Stimulated activated CD8-positive, alpha-beta memory T cell treated with anti-CD3 and anti-CD28 coated beads, Interleukin-4, amount 100 ng/mL, for 4 hours (primary cell): ENCODE measurements around the gene NRXN3.
"Not testable (repeated sequence)": the region's sequence is repeated elsewhere in the genome, so short reads cannot be mapped to it uniquely, and the experiment has no call there.

Experiments
- DNase-seq, 2 donors: peaks; one replicate each; pipeline ENCODE4 v3.0.0-alpha.2; 2020; ENCODE audit warnings: low read depth in 2 of 2, low spot score in 1 of 2

Gene NRXN3

DNA sequence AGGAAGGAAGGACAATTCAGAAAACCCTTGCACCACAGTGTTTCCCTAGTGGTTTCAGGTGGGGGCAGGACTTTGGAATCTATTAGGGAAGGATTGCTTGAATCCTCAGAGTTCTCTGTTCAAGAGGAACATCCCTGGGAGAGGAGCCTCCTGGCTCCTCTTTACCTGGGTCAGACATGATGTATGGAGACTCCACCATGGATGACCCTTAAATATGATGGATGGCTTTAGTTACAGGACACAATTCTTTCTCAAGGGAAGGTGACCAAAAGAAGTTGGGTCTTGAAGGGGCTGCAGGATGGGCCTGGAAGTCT lies 396.6 kb downstream of the NRXN3 start:
- DNase-seq = no peak

DNA sequence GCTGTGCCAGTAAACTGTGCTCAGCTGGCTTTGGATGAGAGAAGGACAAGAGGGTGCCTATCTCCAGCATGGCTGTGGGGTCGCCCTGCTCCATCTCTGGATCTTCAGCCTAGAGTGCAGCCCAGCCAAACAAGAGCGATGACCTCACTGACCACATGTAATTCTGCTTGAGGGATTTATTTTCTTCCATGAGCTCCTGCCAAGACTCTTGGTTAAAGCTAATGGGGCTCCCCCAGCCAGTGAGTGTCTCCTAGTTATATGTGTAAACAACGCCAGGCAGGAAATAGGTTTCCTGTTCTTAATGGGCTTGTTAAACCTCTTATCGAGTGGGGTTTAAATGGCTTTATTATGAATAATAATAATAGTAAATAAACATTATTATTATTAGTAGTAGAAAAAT lies 397.2 kb downstream of the NRXN3 start:
- DNase-seq = no peak

DNA sequence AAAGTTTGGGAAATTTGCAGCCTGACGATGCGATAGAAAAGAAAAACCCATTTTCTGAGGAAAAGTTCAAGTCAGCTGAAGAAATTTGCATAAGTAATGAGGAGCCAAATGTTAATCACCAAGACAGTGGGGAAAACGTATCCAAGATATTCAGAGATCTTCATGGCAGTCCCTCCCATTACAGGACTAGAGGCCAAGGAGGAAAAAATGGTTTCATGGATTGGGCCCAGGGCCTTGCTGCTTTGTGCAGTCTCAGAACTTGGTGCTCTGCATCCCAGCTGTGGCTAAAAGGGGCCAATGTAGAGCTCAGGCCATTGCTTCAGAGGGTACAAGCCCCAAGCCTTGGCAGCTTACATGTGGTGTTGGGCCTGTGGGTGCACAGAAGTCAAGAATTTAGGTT lies 403.6 kb downstream of the NRXN3 start:
- DNase-seq = not testable (repeated sequence)

DNA sequence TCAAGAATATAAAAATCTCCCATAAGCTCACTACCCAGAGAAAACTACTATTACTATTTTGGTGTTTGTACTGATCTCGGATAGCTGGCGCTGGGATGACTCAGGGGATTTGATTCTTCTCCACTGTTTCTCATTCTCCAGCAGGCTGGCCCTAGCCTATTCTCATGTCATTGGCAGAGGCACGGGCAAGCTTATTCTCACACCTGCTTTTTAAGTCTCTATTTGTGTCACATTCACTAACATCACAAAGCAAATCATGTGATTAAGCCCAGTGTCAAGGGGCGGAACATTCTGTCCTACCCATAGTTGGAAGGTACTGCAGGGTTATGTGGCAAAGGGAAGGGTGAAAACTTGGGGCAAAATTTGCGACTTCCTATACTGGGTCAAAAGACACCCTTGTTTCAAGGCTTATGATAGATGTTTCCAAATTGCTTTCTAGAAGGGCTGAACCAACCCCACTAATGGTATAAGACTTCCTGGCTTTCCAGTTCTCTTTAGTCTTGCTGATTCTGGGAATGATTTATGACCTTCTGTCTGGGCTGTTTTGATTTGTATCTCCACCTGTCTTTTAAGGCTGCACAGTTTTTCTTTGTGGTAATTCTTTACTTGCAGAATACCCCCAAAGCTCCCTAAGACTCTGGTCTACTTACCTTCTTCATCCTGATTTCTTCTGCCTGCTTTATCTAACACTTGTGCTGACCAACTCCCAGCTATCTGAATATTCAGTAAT lies 406.4 kb downstream of the NRXN3 start:
- no peak for DNase-seq

DNA sequence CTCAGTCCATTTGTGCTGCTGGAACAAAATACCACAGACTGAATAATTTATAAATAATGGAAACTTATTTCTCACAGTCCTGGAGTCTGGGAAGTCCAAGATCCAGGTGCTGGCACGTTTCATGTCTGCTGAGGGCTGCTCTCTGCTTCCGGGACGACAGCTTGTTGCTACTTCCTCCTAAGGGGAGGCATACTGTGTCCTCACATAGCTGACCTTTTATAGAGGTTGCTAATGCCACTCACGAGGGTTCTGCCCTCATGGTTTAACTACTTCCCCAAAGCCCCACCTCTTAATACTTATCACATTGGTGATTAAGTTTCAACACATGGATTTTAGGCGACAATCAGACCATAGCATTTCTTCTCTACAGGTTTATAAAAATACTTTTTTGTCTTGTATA lies 411.1 kb downstream of the NRXN3 start:
- no peak for DNase-seq

DNA sequence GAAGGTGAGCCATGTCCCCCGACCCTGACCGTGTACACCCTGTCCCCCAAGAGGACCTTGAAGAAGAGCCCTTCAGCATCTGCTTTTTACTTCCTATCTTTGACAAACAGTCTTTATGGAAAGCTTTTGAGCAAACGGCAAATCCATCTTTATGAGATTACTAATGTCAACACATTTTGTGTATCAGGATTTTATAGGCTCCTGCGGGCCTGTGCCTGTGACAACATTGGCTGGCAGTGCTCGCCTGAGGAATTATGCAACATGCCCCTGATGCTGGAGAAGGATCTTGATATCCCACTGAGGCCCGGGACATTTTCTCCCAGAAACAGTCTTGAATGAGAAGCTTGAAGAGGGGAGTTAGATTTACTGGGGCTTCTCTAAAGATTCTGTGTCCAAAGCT lies 416.5 kb downstream of the NRXN3 start:
- DNase-seq = no peak

DNA sequence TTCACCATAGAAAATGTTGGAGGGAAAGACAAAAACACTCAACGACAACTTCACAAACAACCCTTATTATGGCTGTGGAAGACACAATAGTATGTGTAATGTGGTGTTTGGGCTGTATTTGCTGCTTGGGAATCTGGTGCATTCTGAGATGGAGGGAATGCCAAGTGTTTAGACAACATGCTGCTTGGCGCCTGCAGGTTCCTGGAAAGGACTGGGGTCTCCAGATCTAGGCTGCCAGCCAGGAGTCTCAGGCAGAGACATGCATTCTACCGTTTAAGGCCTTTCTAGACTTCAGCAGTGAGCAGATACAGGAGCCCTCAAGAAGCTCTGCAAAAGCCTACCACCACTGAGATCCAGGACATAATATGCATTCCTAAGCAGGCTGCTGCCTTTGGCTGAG lies 418.7 kb downstream of the NRXN3 start:
- no peak for DNase-seq

DNA sequence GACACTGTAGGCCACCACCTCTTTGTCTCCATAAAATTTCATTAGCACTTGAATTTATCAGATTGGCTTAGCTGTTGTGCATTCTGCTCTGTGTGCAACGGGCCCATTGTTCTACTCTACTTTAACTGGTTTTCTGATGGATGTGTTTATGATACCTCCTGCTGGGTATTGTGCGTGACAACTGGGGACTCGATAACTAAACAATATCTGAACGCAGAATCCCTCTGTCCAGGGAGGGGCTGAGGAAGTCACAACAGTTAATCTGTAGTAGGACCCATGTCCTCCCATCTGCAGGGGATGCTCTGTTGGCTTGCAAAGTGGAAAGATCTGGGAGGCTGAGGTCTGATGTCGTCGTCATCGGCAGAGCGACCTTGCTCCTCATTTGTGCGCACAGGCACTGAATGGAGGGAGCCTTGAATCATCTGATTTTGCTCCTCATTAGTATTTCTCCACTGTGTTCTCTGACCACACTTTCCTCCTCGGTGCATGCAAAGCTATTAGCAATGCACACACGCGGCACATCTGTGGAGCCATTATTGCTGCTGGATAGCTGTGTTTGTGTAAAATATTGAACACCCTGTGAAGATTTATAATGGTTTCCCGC lies 422.5 kb downstream of the NRXN3 start:
- no peak for DNase-seq

DNA sequence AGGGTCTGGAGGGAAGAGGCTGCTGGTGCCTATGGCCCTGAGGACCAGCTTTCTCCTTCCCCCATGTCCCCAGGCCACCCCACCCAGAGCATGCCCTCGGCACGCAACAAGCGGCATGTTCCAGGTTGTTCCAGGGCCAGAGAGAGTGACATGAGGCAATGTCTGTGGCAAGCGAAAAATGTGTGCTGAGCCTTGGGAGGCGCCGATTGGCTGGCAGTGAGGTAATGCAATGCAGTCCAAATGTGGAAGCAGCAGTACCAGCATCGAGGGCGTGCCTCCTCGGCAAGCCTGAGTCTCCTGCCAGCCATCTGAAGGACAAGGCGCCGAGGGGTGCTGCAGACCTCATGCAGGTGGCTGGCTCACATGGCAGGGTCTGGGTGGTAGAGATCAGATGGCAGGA lies 423.8 kb downstream of the NRXN3 start:
- no peak for DNase-seq

DNA sequence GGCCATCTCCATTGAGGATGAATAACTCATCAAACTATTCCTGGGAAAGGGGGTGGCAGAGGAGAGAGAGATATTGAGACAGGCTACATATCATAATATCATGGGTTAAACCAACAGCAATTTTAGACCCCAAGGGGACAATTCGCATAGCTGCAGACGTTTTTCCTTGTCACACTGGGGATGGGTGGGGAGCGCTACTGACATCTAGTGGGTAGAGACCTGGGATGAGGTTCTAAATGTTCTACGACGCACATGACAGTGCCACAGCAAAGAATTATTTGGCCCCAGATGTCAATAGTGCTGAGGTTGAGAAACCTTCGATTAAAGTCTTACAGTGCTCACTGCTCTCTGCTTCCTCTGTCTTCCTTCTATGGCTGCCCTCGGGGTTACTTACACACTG lies 425.6 kb downstream of the NRXN3 start:
- no peak for DNase-seq

DNA sequence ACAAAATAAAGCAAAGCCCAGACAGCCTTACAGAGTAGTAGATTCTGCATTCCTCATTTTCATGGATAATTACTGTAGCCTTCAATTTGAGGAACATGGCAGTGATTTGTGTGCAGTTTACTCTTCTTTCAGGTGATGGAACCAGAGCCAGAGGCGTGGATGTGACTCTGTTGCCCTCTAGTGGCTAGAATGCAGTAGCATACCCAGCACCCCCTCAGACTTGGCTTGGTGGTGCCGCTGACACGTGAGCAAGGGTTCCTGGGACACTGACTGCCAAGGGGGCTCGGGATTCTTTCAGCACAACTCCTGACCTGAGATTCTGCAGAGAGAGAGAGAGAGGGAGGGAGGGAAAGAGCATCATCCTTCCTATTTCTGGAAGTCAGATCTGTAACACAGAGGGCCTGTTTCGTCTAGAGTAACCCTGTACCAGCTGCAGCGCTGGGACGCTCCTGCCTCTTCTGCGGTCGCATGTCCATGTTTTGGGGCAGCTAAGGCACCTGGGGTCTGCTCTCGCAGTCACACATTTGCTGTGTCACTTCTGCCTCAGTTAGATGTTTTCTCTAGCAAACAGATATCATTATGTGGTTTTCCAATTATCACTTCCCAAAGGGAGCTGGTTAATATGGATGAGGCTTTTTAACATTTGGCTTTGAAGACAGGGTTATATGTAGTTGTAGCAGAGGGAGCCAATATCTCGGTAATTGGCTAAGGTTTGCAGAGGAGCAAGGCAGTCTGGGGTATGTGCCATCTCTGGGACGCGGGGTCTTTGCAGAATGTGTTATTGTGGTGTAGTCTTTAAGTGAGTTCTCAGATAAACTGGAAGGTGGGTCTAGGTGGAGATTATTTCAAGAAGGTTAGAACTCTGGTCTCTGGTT lies 428.1 kb downstream of the NRXN3 start:
- no peak for DNase-seq

DNA sequence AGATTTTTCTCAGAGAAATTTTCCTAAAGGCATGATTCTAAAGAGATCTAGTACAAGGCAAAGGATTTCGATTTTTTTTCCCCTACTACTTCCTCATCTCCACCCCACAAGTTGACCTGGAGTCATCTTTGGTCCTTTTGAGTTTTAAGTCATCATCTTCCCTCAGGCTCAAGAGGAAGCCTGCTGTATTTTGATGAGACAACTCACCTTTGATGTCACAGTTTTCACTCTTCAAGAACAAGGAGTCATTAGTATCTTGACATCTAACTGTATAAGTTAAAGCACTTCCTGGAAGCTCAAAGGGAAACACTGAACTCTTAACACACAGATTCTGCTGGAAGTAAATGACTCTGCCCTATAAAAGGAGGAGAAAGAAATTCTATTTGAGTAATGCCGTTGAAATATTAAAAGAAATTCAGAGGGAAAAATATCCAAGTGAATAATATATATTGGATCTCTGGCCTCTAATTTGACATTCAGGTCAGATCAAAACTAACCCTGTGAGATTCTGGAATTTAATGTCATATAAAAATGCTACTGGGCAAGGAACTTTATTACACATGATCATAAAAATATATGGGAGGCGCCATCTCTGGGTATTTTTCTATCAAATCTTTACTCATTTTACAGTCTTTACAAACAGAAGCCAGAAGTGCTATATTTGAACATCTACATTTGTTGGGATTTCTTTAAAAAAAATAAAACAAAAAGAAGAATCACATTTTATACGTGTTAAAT lies 435.0 kb downstream of the NRXN3 start:
- DNase-seq = no peak

DNA sequence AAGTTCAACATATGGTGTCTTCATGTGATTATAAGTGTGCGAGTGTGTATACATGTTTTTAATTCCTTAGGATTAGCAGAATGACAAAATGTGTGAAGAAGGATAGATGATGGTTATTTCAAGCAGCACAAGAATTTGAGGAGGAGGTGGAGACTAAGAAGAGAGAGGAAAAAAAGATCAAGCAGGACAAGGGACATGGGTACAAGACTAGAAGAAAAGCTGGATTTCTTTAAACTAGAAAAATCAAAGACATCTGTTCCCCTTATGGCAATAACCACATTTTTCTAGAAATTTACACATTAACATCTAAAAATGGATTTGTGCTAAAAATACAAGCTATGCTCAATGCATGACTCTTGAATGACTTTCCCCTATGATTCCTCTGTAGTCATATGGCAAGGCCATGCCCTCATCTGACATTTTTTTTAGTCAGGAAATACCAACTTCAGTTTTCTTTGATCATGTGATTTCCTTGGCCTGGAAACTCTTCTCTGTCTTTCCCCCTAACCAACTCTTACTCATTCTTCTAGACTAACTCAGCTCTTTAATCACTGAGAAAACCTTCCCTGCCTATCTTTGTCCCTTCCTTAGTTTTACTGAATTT lies 435.8 kb downstream of the NRXN3 start:
- DNase-seq = no peak

DNA sequence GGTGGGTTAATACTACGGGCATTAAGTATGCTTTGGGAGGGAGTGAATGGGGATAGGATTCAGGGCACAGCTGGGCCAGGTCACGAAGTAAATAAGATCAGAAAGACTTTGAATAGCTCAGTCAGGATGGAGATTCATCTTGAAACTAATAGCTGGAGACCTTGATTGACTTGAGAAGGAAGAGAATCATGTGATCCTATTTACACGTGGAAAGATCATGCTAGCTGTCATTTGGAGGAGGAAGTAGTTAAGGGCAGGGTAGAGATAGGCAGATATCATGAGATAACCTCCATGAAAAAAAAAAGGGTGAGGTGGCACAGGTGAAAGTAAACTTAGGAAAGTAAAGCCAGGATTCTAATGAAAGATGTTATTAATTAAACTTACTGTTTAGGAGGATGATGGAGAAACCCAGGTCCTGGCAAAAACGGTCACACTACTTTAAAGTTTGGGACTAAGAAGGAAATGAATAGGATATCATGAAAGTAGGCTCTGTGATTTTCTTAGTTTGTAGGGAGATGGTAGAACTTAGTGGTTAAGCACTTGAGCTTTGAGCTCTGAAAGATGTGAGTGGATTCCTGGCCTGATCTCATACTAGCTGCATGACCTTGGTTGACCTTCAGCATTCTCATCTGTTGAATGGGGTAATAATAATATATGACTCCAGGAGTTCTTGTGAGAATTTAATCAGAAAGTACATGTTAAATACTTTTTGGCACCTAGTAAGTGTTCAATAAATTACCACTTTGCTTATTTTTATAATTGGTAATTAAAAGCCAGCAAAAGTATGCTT lies 439.0 kb downstream of the NRXN3 start:
- DNase-seq = no peak

DNA sequence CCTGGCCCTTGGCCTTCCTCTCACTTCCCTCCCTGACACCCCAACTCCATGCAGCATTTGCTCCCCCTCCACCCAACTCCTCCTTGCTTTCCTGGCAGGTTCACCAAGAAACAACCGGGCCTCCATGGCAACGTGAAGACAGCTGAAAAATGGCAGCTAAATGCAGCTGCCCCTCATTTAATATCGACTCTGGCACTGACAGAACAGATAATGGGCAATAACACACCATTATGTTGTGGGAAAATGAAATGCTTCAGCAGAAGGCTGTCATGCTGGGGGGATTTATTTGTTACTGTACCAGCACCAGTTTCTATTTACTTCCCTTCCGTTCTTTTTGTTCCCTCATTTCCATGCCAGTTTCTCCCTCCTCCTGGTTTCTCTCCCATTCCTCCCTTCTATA lies 440.8 kb downstream of the NRXN3 start:
- DNase-seq = no peak

DNA sequence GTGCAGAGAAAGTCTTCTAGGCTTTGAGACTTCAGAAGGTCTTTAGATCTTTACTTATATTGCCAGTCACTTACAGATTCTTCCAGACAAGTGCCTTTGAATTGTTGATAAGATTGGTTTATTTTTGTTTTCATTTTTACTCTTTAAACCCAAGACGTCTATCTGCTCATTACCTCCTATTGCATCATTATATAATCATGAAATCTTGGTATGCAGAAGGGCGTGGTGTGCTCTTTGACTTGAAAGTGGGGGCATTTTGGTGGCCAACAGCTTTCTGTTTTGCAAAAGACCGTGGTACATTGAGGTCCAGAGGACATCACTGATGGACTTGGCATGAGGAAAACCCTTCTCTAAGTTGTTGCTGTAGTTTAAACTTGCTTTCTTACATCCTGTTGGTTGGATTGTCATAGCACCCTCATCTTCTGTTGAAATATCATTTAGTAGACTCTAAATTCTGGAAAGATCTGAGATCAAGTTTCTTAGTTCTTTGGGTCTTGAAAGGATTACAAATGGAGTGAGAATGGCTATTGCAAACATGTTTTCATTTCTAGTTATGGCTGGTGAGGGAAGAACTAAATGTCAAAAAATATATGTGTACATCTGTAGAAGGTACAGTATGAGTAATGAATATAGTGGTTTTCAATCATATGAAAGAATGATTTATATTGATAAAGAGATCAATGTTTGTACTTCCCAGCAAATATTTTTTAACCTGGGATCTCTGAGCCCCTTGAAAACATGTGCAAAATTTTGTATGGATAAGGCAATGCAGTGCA lies 441.8 kb downstream of the NRXN3 start:
- DNase-seq = no peak

DNA sequence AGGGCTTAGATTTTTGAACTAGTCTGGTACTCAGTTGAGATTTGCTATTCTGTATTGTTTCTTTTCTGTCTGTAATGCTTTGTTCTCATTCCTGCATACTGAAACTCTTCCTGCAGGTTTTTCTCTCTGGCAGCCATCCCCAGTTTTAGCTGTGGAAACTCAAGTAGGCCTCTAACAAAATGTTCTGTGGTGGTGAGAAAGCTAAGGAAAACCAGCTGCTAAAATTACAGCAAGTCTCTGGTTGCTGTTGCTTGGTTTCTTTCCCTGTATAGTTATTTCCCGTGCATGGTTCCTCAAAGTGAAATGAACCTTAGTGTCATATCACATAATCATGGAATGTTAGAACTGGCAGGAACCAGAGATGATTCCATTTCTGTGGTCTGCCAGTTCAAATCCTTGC lies 442.5 kb downstream of the NRXN3 start:
- DNase-seq = no peak

DNA sequence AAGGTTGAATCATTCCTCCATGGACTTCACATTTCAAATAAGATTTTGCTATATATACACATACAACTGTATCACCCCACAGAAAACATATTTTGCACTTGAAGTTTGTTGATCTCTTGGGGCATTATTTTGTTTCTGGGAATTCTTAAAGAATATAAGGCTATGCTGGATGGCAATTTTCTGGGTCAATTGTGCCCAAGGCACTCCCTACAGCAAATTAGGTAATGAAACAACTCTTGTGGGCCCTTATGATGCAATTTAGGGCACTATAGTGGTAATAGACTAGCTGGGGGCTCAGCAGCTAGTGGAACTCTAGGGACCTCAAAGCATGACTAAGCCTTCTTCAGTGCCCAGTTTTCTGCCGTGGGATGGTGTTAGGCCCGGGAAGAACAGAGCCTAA lies 444.4 kb downstream of the NRXN3 start:
- DNase-seq = no peak

DNA sequence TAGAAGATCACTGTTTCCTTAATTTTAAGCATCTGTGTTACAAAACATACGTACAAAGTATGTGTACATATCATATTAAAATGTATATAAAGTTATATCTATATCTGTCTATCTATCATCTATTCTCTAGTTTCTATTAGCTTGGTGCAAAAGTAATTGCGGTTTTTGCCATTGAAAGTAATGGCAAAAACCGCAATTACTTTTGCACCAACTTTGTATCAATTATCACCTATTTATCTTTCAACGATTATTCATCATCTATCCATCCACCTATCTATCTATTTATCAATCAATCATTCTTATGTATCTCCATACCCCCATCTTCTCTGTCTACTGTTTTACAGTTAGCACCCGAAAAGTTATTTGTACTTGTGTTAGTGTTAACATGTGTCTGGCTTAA lies 447.6 kb downstream of the NRXN3 start:
- no peak for DNase-seq

DNA sequence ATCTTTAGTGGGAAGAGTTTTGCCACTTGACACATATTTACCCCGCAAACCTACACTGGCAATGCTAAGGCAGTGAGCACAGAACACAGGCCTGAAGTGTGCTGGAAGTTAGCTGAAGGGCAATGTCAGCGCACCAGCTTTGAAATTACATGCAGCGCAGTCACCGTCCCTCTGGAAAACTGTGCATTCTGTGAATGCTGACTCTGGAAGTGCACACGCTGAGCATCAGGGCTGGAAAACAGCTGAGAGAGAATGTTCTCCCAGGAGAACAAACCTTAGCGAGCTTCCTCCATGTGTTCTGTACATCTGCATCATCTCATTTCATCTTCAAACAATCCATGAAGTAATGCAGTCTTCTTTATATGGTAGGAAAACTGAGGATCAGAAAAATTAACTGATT lies 448.2 kb downstream of the NRXN3 start:
- DNase-seq = no peak
